ENCODE measurements around the gene NFAT5.

- TF ChIP-seq CHD2 (IDR thresholded peaks at IDR 0.05; ENCODE audit: low read length, partially characterized antibody) (no peak), CTCF (IDR thresholded peaks at IDR 0.05) (no peak), POLR2A (IDR thresholded peaks at IDR 0.05; ENCODE audit: low read length) (no peak), E2F6 (IDR thresholded peaks at IDR 0.05; ENCODE audit: borderline replicate concordance, low read depth) (no peak), RAD21 (conservative IDR thresholded peaks at IDR 0.05 in 1 of 2, IDR thresholded peaks at IDR 0.05 in 1 of 2) (no peak), BCL3 (IDR thresholded peaks at IDR 0.05) (no peak), USF2 (IDR thresholded peaks at IDR 0.05) (no peak), HOXB5 (CRISPR knock-in tag; IDR thresholded peaks at IDR 0.05) (no peak), CBX2 (IDR thresholded peaks at IDR 0.05; ENCODE audit: borderline replicate concordance, low read depth) (no peak), MAFK (IDR thresholded peaks at IDR 0.05; ENCODE audit: partially characterized antibody) (peak; percentile 81)
Observed at GRCh38 chr16:69680358-69680757, 114.6 kb downstream of the NFAT5 start.
